ENCODE data around the gene ADGRG1.

GRCh38 chr16:57704905-57705852, 76.7 kb downstream of the ADGRG1 start:
- TF ChIP-seq POLR2A (IDR thresholded peaks at IDR 0.05; ENCODE audit: low read depth, low read length): no peak
- no peak for TF ChIP-seq POLR2AphosphoS5 (IDR thresholded peaks at IDR 0.05; ENCODE audit: low read depth, low read length)

Data from GM12892 (cell line).